SK-N-SH (cell line): ENCODE measurements around the gene MEIS2.

Experiments
- CHD2 ChIP-seq: fragments of 150-350 bp; IDR thresholded peaks from 2 replicates; pipeline ENCODE4 v1.6.1; 2018; ENCODE audit warnings: low read length; ENCODE audit not compliant: partially characterized antibody
- EP300 ChIP-seq, 2 experiments: IDR thresholded peaks; 2 replicates each; pipeline versions ENCODE4 v1.4.0 to v1.6.1; 2012; ENCODE audit warnings: borderline replicate concordance in 1 of 2, low read depth in 1 of 2, low read length in 1 of 2
- USF2 ChIP-seq: fragments of 150-350 bp; IDR thresholded peaks from 2 replicates; pipeline ENCODE4 v1.6.1; 2017; ENCODE audit warnings: antibody characterized with exemption, low read length, low read depth, borderline replicate concordance
- TF ChIP-seq, protein P1 (sequence below): fragments of 200-600 bp; sonication (generic); IDR thresholded peaks from 2 replicates; pipeline ENCODE4 v1.6.1; 2017; ENCODE audit warnings: antibody characterized with exemption, mild to moderate bottlenecking, moderate library complexity
- TF ChIP-seq, protein P2 (sequence below): IDR thresholded peaks from 2 replicates; pipeline ENCODE4 v1.6.1; 2012; ENCODE audit warnings: mild to moderate bottlenecking, low read depth, low read length, moderate library complexity

DNA sequence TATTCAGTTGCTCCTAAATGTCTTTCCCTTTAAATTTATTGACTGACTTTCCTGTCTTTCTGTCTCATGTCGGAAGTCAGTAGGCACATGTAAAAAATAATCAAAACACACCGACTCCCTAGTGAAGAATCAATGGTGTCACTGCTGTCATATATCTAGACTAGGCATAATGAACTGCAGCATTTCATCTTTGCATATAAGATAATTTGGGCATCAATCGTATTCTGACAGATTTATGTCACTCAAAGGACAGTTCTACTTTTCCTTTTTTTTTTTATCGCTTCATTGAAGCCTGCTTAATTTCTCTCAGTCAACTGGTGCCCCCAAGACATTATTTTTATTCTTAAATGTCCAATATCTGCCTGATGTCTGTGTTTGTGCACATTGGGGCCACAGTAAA, 206.3 kb downstream of the MEIS2 start:
- TF ChIP-seq, protein P1, sequence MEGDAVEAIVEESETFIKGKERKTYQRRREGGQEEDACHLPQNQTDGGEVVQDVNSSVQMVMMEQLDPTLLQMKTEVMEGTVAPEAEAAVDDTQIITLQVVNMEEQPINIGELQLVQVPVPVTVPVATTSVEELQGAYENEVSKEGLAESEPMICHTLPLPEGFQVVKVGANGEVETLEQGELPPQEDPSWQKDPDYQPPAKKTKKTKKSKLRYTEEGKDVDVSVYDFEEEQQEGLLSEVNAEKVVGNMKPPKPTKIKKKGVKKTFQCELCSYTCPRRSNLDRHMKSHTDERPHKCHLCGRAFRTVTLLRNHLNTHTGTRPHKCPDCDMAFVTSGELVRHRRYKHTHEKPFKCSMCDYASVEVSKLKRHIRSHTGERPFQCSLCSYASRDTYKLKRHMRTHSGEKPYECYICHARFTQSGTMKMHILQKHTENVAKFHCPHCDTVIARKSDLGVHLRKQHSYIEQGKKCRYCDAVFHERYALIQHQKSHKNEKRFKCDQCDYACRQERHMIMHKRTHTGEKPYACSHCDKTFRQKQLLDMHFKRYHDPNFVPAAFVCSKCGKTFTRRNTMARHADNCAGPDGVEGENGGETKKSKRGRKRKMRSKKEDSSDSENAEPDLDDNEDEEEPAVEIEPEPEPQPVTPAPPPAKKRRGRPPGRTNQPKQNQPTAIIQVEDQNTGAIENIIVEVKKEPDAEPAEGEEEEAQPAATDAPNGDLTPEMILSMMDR: no peak
- TF ChIP-seq, protein P2, sequence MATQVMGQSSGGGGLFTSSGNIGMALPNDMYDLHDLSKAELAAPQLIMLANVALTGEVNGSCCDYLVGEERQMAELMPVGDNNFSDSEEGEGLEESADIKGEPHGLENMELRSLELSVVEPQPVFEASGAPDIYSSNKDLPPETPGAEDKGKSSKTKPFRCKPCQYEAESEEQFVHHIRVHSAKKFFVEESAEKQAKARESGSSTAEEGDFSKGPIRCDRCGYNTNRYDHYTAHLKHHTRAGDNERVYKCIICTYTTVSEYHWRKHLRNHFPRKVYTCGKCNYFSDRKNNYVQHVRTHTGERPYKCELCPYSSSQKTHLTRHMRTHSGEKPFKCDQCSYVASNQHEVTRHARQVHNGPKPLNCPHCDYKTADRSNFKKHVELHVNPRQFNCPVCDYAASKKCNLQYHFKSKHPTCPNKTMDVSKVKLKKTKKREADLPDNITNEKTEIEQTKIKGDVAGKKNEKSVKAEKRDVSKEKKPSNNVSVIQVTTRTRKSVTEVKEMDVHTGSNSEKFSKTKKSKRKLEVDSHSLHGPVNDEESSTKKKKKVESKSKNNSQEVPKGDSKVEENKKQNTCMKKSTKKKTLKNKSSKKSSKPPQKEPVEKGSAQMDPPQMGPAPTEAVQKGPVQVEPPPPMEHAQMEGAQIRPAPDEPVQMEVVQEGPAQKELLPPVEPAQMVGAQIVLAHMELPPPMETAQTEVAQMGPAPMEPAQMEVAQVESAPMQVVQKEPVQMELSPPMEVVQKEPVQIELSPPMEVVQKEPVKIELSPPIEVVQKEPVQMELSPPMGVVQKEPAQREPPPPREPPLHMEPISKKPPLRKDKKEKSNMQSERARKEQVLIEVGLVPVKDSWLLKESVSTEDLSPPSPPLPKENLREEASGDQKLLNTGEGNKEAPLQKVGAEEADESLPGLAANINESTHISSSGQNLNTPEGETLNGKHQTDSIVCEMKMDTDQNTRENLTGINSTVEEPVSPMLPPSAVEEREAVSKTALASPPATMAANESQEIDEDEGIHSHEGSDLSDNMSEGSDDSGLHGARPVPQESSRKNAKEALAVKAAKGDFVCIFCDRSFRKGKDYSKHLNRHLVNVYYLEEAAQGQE: no peak
- TF ChIP-seq EP300 (IDR thresholded peaks at IDR 0.05; ENCODE audit: borderline replicate concordance in 1 of 2, low read depth in 1 of 2, low read length in 1 of 2) (no peak), USF2 (no peak), CHD2 (no peak)
